GM19099 (cell line): ENCODE data around the gene GIPC3.

Experiments used
- POLR2A ChIP-seq: IDR thresholded peaks from 3 replicates; pipeline ENCODE4 v1.6.1; 2011; ENCODE audit warnings: low read depth; ENCODE audit not compliant: insufficient read length; ENCODE audit errors: extremely low read depth

GIPC3 gene

DNA sequence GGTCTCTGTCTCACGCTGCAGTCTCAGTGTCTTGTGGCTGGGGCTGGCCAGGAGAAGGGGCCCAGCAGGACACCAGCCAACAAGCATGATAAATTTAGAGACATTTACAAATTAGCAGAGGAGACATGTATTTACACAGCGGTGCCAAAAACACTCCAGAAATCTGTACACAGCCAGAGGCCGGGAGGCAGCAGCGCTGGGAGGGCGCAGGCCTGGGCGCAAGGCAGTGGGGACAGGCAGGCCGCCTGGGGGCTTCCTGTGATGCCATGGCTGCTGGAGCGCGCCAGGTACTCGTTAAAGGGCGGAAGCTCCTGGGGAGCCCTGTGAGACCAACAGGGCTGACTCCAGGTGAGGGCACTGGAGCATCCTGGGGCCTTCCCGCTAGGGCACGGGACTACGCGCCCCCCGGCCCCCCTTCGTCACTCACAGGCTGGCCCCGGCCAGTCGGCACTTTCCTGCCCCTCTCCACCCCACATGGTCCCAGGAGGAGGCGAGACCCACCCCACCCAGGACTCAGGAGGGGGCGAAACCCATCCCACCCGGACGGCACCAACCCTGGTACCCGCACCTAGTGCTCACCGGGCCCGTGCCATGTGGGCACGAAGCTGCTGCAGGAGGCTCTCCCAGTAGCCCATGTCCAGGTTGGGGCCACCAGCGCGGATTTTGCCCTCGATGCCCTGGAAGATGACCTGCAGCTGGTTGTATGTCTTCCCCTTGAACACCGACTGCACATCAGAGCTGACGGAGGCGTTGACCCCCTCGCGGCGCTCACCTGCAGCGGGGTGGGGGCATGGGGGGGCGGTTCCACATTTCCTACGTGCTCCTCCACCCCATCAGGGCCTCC, 28.8 kb downstream of the GIPC3 start:
- no peak for TF ChIP-seq POLR2A

DNA sequence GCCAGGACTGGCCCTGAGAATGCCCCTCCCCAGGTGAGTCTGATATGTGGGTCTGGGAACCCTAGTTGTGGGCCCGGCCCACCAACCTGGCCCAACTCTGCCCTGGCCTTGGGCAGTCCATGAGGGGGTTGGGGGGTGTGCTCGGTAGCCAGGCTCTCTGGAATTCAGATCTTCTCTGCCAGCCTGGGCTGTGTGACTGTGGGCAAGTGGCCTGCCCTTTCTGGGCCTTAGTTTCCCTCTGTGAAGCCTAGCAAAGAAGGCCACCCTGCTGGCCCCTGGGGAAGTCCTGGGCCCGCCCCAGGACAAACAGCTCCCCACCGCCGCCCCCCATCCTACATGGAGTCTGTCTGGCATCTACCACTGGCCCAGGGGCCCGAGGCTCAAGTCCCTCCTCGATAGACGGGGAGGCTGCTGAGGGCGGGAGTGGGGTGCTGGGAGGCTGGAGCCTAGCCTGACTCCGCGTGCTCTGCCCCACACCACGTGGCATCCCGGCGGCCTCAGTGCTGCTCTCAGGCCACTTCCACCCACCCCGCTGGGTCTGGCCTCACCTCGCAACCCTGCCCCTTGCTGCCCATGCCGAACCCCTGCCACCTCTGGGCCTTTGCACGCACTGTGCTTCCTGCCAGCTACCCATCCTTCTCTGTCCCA, 29.7 kb downstream of the GIPC3 start:
- no peak for TF ChIP-seq POLR2A

- no peak for TF ChIP-seq POLR2A
Observed at GRCh38 chr19:3615524-3616135, 30.4 kb downstream of the GIPC3 start.

- no peak for TF ChIP-seq POLR2A
Observed at GRCh38 chr19:3617463-3617862, 32.2 kb downstream of the GIPC3 start.

DNA sequence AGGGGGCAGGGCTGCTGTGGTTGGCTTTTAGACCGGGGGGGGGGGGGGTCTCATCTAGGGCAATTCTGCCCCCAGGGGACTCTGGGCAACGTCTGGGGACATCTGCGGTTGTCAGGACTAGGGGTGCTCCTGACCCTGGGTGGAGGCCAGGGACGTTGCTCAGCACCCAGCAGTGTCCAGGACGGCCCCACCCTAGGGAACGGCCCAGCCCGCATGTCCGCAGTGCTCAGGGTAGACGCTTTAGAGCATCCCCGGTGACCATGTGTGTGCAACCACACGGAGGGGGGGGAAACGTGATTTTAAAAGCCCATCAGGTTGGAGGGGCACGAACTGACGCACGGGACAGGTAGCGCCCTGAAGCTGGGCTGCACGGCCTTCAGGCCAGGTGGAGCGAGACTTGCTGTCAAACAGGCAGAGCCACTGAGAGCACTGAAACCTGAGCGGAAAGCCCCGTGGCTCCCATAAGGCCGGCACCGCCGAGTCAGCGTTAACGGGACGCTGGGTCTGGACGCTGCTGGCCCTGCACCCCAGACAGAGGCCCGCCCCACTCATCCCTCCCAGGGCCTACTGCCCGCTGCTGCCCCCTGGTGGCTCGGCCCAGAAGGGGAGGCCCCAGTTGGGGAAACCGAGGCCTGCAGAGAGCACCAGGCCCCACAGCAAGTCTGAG, 33.0 kb downstream of the GIPC3 start:
- TF ChIP-seq POLR2A = no peak

DNA sequence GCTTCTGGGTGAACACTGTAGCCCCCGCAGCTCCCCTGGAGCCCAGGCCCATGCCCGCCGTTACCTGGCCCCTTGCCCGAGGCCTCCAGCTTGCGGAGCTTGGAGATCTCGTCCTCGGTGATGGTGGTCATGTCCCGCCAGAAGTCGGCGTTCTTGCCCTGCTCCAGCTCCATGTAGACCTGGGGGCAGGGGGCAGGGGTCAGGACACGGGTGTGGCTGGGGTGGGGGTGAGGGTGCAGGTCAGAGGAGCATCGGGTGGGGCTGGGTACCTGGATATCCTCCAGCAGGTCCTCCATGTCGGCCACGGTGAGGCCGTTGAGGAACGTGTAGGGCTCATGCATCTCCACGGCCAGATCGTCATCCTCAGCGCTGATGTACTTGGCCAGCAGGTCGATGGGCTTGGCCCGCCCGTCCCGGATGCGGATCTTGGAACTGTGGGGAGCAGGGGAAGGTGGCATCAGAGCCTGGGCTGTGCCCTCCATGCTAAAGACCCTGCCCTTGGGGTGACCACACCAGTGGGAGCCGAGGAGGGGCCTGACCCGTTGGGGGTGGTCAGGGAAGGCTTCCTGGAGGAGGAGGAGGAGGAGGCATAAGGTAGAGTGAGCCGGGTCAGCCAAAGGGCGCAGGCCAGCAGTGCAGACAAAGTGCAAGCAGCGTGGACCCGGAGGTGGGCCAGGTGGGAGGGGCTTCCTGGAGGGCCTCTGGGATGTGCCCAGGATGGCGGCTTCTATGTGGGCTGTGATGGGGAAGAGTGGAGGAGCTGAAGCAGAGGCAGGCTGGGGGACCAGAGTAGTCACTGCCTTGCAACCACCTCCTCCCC, 33.7 kb downstream of the GIPC3 start:
- no peak for TF ChIP-seq POLR2A

GRCh38 chr19:3619631-3620012, 34.3 kb downstream of the GIPC3 start:
- TF ChIP-seq POLR2A = no peak

DNA sequence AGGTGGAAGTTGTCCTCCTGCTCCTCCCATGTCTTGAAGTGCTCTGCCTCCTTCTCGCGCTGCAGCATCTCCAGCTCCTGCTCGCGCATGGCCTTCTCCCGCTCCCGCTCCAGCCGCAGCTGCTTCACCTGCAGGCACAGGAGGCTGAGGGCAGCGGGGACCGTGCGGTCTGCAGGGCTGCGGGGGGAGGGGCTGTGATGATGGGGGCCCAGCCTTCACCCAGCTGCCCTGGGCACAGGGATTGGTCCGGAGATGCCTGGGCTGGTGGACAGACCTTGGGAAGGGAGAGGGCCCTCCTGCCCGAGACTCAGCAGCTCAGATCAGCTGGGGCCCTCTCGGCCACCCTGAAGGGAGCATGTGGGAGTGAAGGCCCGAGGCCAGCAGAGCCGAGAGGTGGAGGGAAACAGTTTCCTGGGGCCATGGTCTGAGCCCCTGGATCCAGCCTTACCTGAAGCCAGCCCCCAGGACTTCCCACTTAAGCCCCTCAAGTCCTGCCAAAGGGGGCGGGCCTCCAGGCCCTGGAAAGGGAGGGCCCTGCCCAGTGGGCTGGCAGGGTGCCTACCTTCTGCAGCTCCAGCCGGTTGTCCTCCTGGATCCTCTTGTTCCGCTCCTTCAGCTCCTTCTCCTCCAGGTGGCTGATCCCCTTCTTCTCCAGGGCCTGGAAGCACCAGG, 35.0 kb downstream of the GIPC3 start:
- no peak for TF ChIP-seq POLR2A

DNA sequence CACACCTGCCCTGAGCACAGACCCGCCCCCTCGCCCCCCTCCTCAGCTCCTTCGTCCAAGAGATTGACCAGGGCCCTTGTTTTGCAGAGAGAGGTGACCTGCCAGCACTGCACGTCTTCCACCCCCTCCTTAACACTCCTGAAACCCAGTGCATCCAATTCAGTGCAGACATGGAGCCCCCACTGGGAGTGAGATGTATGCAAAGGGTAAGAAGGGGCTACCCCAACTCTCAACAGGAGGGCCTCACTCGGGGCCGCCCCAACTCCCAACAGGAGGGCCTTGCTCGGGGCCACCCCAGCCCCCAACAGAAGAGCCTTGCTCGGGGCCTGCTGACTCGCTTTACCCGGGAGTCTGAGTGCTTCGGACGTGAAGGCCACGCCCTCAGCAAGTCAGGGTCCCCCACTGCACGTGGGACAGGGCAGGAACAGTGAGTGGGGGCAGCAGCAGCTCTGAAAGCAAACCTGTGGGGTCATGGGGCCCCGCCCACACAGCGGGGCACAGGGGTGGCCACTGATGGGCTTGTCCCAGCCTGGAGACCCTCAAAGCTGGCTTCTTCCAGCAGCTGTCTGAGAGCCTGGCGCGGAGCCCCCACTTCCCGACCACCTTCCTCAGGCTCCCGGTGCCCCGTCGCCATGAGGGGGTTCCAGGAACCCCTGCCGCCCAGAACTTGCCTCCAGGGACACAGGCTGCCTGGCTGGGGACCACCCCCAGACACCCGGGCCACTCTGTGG, 35.7 kb downstream of the GIPC3 start:
- no peak for TF ChIP-seq POLR2A

GRCh38 chr19:3621689-3622088, 36.4 kb downstream of the GIPC3 start:
- TF ChIP-seq POLR2A = no peak

GRCh38 chr19:3622224-3622623, 36.9 kb downstream of the GIPC3 start:
- no peak for TF ChIP-seq POLR2A

GRCh38 chr19:3623716-3624115, 38.4 kb downstream of the GIPC3 start:
- TF ChIP-seq POLR2A = no peak

DNA sequence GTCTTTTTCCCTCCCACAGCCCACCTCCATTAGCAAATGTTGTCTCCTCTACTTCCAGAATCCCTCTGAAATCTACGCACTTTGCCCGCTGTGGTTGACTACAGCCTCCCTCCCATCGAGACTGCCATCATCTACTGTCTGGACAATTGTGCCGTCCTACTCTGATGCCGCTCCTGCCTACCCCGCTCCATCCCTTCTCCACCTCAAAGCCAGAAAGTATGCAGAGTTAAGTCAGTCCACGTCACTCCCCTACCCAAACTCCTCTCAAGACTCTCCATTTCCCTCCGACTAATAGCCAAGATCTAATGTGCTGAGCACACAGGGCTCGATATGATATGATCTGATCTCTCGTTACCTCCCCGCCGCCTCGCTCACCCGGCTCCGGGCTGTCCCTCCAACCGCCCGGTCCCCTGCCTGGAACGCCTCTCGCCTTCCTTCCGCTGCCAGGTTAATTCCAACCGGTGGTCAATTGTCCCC, 40.8 kb downstream of the GIPC3 start:
- TF ChIP-seq POLR2A = no peak
